H1 (cell line): ENCODE results near the gene CAMTA1. TPM values are rescaled to one million over a fixed set of nuclear protein-coding genes. Genes with fewer than 3 reads are reported as not detected.

ENCODE experiments used
- CTCF ChIA-PET: fragments of 300-600 bp; sonication (Branson Sonifier 250); formaldehyde crosslinking; loops from one replicate; lab custom pipeline; 2021; ENCODE audit not compliant: partially characterized antibody; lab: Charles Lee
- POLR2A ChIA-PET: fragments of 300-600 bp; sonication (Branson Sonifier 250); formaldehyde crosslinking; loops from one replicate; lab custom pipeline; 2021; ENCODE audit warnings: inconsistent platforms; ENCODE audit not compliant: partially characterized antibody; lab: Charles Lee
- DNase-seq, 2 experiments: peaks; one replicate each; pipeline versions ENCODE4 v3.0.0 to v3.0.0-alpha.2; 2010 to 2022; ENCODE audit warnings: low spot score in 2 of 2, low read depth in 1 of 2, mixed read lengths in 1 of 2
- FAIRE-seq: peaks from 2 replicates; lab custom pipeline; 2011; peaks lifted over from hg19 to GRCh38; lab: Jason Lieb, UNC
- H2AFZ ChIP-seq: 2 replicates; pipeline ENCODE4 v1.8.1; 2012; ENCODE audit warnings: low read length, inconsistent platforms
- H2AK5ac ChIP-seq: 2 replicates; pipeline ENCODE4 v1.6.1; 2013; ENCODE audit warnings: low read depth, low read length
- H2BK120ac ChIP-seq: replicated peaks from 2 replicates; pipeline ENCODE3; 2013; ENCODE audit warnings: low read depth, low read length, inconsistent platforms
- H2BK12ac ChIP-seq: 2 replicates; pipeline ENCODE4 v1.6.1; 2013; ENCODE audit warnings: low read depth, low read length
- H2BK15ac ChIP-seq: 2 replicates; pipeline ENCODE4 v1.6.1; 2013; ENCODE audit warnings: low read length
- H2BK20ac ChIP-seq: 2 replicates; pipeline ENCODE4 v1.6.1; 2013; ENCODE audit warnings: low read length
- H2BK5ac ChIP-seq: 2 replicates; pipeline ENCODE4 v1.6.1; 2013; ENCODE audit warnings: low read depth, low read length
- H3K14ac ChIP-seq: 2 replicates; pipeline ENCODE4 v1.6.1; 2013; ENCODE audit warnings: inconsistent platforms; ENCODE audit not compliant: insufficient read length
- H3K18ac ChIP-seq: 2 replicates; pipeline ENCODE4 v1.6.1; 2013; ENCODE audit warnings: low read length; ENCODE audit errors: extremely low read depth
- H3K23ac ChIP-seq: 2 replicates; pipeline ENCODE4 v1.6.1; 2013; ENCODE audit warnings: inconsistent platforms; ENCODE audit not compliant: insufficient read length
- H3K23me2 ChIP-seq: 2 replicates; pipeline ENCODE4 v1.6.1; 2013; ENCODE audit warnings: low read depth, low read length
- H3K27ac ChIP-seq: 2 replicates; pipeline ENCODE4 v1.6.1; 2011; ENCODE audit warnings: low read depth, low read length, inconsistent platforms
- H3K27me3 ChIP-seq, 4 experiments: replicated peaks in 1 of 4; 1 replicate in 1 of 4; 2 replicates in 3 of 4; pipeline versions ENCODE4 v1.6.1 to v1.8.1; 2011 to 2013; ENCODE audit warnings: low read length in 3 of 4, mild to moderate bottlenecking in 3 of 4, inconsistent platforms in 2 of 4, mixed read lengths in 2 of 4, moderate library complexity in 1 of 4; ENCODE audit not compliant: control insufficient read depth in 3 of 4, insufficient read depth in 3 of 4; ENCODE audit errors: extremely low read depth in 1 of 4
- H3K36me3 ChIP-seq, 4 experiments: 2 replicates each; pipeline versions ENCODE4 v1.6.1 to v1.8.1; 2011 to 2013; ENCODE audit warnings: mild to moderate bottlenecking in 4 of 4, low read length in 3 of 4, moderate library complexity in 2 of 4, control low read depth in 1 of 4, inconsistent platforms in 1 of 4; ENCODE audit not compliant: insufficient read depth in 4 of 4, control insufficient read depth in 2 of 4
- H3K4ac ChIP-seq: replicated peaks from 2 replicates; pipeline ENCODE3; 2013; ENCODE audit warnings: low read length, low read depth, mixed read lengths, inconsistent platforms; ENCODE audit not compliant: insufficient read length
- H3K4me1 ChIP-seq, 4 experiments: replicated peaks in 1 of 4; 1 replicate in 1 of 4; 2 replicates in 3 of 4; pipeline versions ENCODE4 v1.6.1 to v1.8.1; 2011 to 2013; ENCODE audit warnings: low read length in 3 of 4, inconsistent platforms in 2 of 4, mixed read lengths in 1 of 4; ENCODE audit not compliant: insufficient read depth in 4 of 4, control insufficient read depth in 3 of 4
- H3K4me2 ChIP-seq, 2 experiments: 2 replicates each; pipeline versions ENCODE4 v1.6.1 to v1.8.1; 2011 to 2013; ENCODE audit warnings: low read depth in 2 of 2, low read length in 2 of 2, control low read depth in 1 of 2, inconsistent platforms in 1 of 2, mild to moderate bottlenecking in 1 of 2; ENCODE audit not compliant: insufficient read depth in 1 of 2
- H3K4me3 ChIP-seq, 4 experiments: fragments of 200-600, 300-600 bp in 1 of 4; sonication (generic), shearing (Covaris generic), sonication (Bioruptor Twin) in 1 of 4; 2 replicates each; pipeline versions ENCODE4 v1.5.1 to v1.8.1; 2011 to 2016; ENCODE audit warnings: low read length in 4 of 4, low read depth in 3 of 4, control low read depth in 2 of 4, inconsistent platforms in 2 of 4, mild to moderate bottlenecking in 2 of 4, mixed read lengths in 1 of 4, moderate library complexity in 1 of 4; ENCODE audit not compliant: insufficient read depth in 2 of 4; ENCODE audit errors: extremely low read depth in 1 of 4
- H3K56ac ChIP-seq: replicated peaks from 2 replicates; pipeline ENCODE3; 2013; ENCODE audit warnings: low read depth, mild to moderate bottlenecking, mixed read lengths, low read length, inconsistent platforms; ENCODE audit not compliant: insufficient read length
- H3K79me1 ChIP-seq: 2 replicates; pipeline ENCODE4 v1.6.1; 2013; ENCODE audit warnings: low read depth, low read length, control low read depth
- H3K79me2 ChIP-seq, 2 experiments: 2 replicates each; pipeline versions ENCODE4 v1.6.1 to v1.8.1; 2012 to 2013; ENCODE audit warnings: low read length in 2 of 2, mild to moderate bottlenecking in 2 of 2, inconsistent platforms in 1 of 2; ENCODE audit not compliant: insufficient read depth in 2 of 2, control insufficient read depth in 1 of 2
- H3K9ac ChIP-seq, 4 experiments: replicated peaks in 1 of 4; 1 replicate in 1 of 4; 2 replicates in 3 of 4; pipeline versions ENCODE4 v1.6.1 to v1.8.1; 2011 to 2013; ENCODE audit warnings: low read depth in 3 of 4, low read length in 3 of 4, control low read depth in 2 of 4, mild to moderate bottlenecking in 2 of 4, moderate library complexity in 2 of 4, inconsistent platforms in 1 of 4; ENCODE audit errors: extremely low read depth in 1 of 4
- H3K9me3 ChIP-seq, 2 experiments: 2 replicates each; pipeline versions ENCODE4 v1.6.1 to v1.8.1; 2012 to 2013; ENCODE audit warnings: mild to moderate bottlenecking in 2 of 2, moderate library complexity in 2 of 2, control low read depth in 1 of 2, inconsistent platforms in 1 of 2, low read depth in 1 of 2, low read length in 1 of 2, mixed read lengths in 1 of 2; ENCODE audit not compliant: insufficient read depth in 2 of 2
- H4K20me1 ChIP-seq, 2 experiments: replicated peaks in 1 of 2; 2 replicates each; pipeline versions ENCODE3 to v1.8.1; 2011 to 2013; ENCODE audit warnings: inconsistent platforms in 2 of 2, low read length in 2 of 2, mild to moderate bottlenecking in 1 of 2; ENCODE audit not compliant: insufficient read depth in 2 of 2, control insufficient read depth in 1 of 2
- H4K5ac ChIP-seq: 2 replicates; pipeline ENCODE4 v1.6.1; 2013; ENCODE audit warnings: low read length, low read depth, mixed read lengths, inconsistent platforms; ENCODE audit not compliant: insufficient read length
- H4K8ac ChIP-seq: 2 replicates; pipeline ENCODE4 v1.8.0; 2013; ENCODE audit warnings: mild to moderate bottlenecking, moderate library complexity, low read length, inconsistent platforms; ENCODE audit not compliant: insufficient read depth; ENCODE audit errors: extremely low read depth
- H4K91ac ChIP-seq: replicated peaks from 2 replicates; pipeline ENCODE3; 2013; ENCODE audit warnings: low read length, mixed read lengths, inconsistent platforms; ENCODE audit not compliant: insufficient read length
- ASH2L ChIP-seq: fragments of 200-600, 300-600 bp; sonication (generic); IDR thresholded peaks from one replicate; pipeline ENCODE4 v1.7.1; 2017; ENCODE audit warnings: low read length
- BACH1 ChIP-seq: IDR thresholded peaks from 2 replicates; pipeline ENCODE4 v1.6.1; 2012; ENCODE audit warnings: low read length, improper control_type of control experiment
- KDM1A ChIP-seq: fragments of 200-600, 300-600 bp; sonication (generic); IDR thresholded peaks from 2 replicates; pipeline ENCODE4 v1.7.1; 2016; ENCODE audit warnings: mild to moderate bottlenecking, low read length, borderline replicate concordance
- POU5F1 ChIP-seq: IDR thresholded peaks from 2 replicates; pipeline ENCODE4 v1.6.1; 2011; ENCODE audit warnings: low read depth, mild to moderate bottlenecking, low read length, moderate library complexity
- SIRT6 ChIP-seq: IDR thresholded peaks from one replicate; pipeline ENCODE4 v1.7.1; 2012; ENCODE audit warnings: low read length, inconsistent platforms
- SP2 ChIP-seq: IDR thresholded peaks from 2 replicates; pipeline ENCODE4 v1.6.1; 2012; ENCODE audit warnings: mild to moderate bottlenecking, low read length, inconsistent platforms
- WGBS, 2 experiments: shearing (Covaris generic) in 1 of 2; methylation state at CpG; one replicate each; pipeline versions ENCODE4 v1.1.6 to v1.1.7; 2013 to 2015; ENCODE audit warnings: low lambda C conversion rate in 2 of 2, mixed read lengths in 2 of 2, inconsistent platforms in 1 of 2, low coverage in 1 of 2, missing lambda C conversion rate in 1 of 2; ENCODE audit not compliant: insufficient replicate concordance in 2 of 2, insufficient coverage in 1 of 2, insufficient read length in 1 of 2; ENCODE audit errors: extremely low coverage in 1 of 2, missing lambda C conversion rate in 1 of 2; 5-methylcytosine and 5-hydroxymethylcytosine counted together
- polyA plus RNA-seq, 7 experiments: library from polyadenylated mRNA; depleted of rRNA in 3 of 7; stranded (reverse) in 5 of 7; unstranded in 2 of 7; fragments of >200 nt in 5 of 7; fragments of 200-250 nt in 2 of 7; gene quantifications; 1 replicate in 5 of 7; 2 replicates in 1 of 7; 4 replicates in 1 of 7; pipeline versions ENCODE4 v1.2.1 to v1.2.3, GENCODE V29; 2011 to 2013; ENCODE audit warnings: missing spikeins in 2 of 7, mixed read lengths in 2 of 7
- total RNA-seq: library from RNA; stranded (reverse); fragmentation: NEBNext Ultra II Directional; extraction: Animal tissue kit (Norgen Biotek cat#: 25700); gene quantifications from 2 replicates; pipeline ENCODE4 v1.2.1, GENCODE V29; 2021
- TF ChIP-seq, protein P1 (sequence below): IDR thresholded peaks from 2 replicates; pipeline ENCODE4 v1.6.1; 2011; ENCODE audit warnings: low read length, improper control_type of control experiment
- TF ChIP-seq, protein P2 (sequence below), 3 experiments: IDR thresholded peaks; 1 replicate in 2 of 3; 2 replicates in 1 of 3; pipeline versions ENCODE4 v1.5.1 to v1.6.1; 2011; ENCODE audit warnings: low read length in 3 of 3, mild to moderate bottlenecking in 3 of 3, inconsistent platforms in 2 of 3, low read depth in 1 of 3, moderate library complexity in 1 of 3; ENCODE audit not compliant: insufficient read depth in 1 of 3; ENCODE audit errors: control extremely low read depth in 1 of 3
- TF ChIP-seq, protein P3 (sequence below): IDR thresholded peaks from 2 replicates; pipeline ENCODE4 v1.6.1; 2012; ENCODE audit warnings: low read length, inconsistent platforms

Gene CAMTA1
- total and polyA plus RNA-seq, 2 of the 8 experiments (the other 6 are each of a cell fraction or from before 2014, with no cell fraction given), result 65.0 to 119 TPM

DNA sequence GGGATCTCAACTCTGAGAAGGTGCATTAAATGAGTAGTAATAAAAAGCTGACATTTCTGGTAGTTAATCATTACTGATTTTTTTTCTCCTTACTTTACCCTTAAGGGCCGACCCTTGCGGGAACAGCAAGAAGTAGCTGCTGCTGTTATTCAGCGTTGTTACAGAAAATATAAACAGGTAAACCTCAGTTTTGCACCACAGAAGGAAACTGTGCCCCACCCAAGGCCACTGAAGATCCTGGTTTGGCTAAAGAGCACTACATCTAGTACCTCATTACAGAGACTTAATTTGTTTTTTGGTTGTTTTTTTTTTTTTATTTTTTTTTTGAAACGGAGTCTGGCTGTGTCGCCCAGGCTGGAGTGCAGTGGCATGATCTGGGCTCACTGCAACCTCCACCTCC lies 962.4 kb downstream of the CAMTA1 start:
- no peak overlapping the region for H2AK5ac ChIP-seq
- DNase-seq (peak in 1 of 2 experiments; percentile 2), FAIRE-seq (no peak)
- H3K4me3 ChIP-seq, result no peak overlapping the region
- H3K14ac ChIP-seq, result no peak overlapping the region
- no peak overlapping the region for H4K5ac ChIP-seq
- CTCF ChIA-PET, result interaction anchor here (1.4 to 11.7 kb wide), 2 partner anchors 8 to 79 kb away, joined by 4 to 554 read pairs; no protein-coding TSS in a partner anchor
- no peak overlapping the region for H3K4ac ChIP-seq
- H2BK15ac ChIP-seq, result no peak overlapping the region
- no peak overlapping the region for H4K8ac ChIP-seq
- no peak overlapping the region for H3K4me2 ChIP-seq
- POLR2A ChIA-PET, result no interaction called here
- H3K27me3 ChIP-seq, result no peaks in the 10 kb centered on the region
- H3K79me1 ChIP-seq, result no peaks in the 10 kb centered on the region
- H3K27ac ChIP-seq, result no peak overlapping the region
- peaks cover 2 to 7% (median 4%) of the 10 kb centered on the region in 4 experiments; a peak in 5 of 7 replicates for H3K4me1 ChIP-seq
- H2BK12ac ChIP-seq, result no peak overlapping the region
- no peak overlapping the region for H3K18ac ChIP-seq
- H3K56ac ChIP-seq, result no peak overlapping the region
- no peaks in the 10 kb centered on the region for H3K79me2 ChIP-seq
- H2BK120ac ChIP-seq, result no peak overlapping the region
- WGBS, 2 experiments, result 91% methylated on average over 5 of the region's 5 CpGs; no CpG with 5 or more reads in 1 of the 2 experiments
- no peaks in the 10 kb centered on the region; the same call in 1 of the 2 replicates for H3K23me2 ChIP-seq
- no peak overlapping the region for H4K91ac ChIP-seq
- no peak overlapping the region for H2AFZ ChIP-seq
- no peak overlapping the region for H2BK20ac ChIP-seq
- H3K23ac ChIP-seq, result no peak overlapping the region
- H2BK5ac ChIP-seq, result no peak overlapping the region
- peaks cover 0 to 3% (median 0%) of the 10 kb centered on the region in 4 experiments; a peak in 1 of 8 replicates for H3K36me3 ChIP-seq
- no peaks in the 10 kb centered on the region for H3K9me3 ChIP-seq
- no peaks in the 10 kb centered on the region for H4K20me1 ChIP-seq
- no peak overlapping the region for H3K9ac ChIP-seq
- TF ChIP-seq SP2 (no peak), BACH1 (no peak), KDM1A (no peak), POU5F1 (no peak), SIRT6 (no peak), ASH2L (no peak)
- TF ChIP-seq, protein P1, sequence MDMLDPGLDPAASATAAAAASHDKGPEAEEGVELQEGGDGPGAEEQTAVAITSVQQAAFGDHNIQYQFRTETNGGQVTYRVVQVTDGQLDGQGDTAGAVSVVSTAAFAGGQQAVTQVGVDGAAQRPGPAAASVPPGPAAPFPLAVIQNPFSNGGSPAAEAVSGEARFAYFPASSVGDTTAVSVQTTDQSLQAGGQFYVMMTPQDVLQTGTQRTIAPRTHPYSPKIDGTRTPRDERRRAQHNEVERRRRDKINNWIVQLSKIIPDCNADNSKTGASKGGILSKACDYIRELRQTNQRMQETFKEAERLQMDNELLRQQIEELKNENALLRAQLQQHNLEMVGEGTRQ, result no peak
- TF ChIP-seq, protein P2, sequence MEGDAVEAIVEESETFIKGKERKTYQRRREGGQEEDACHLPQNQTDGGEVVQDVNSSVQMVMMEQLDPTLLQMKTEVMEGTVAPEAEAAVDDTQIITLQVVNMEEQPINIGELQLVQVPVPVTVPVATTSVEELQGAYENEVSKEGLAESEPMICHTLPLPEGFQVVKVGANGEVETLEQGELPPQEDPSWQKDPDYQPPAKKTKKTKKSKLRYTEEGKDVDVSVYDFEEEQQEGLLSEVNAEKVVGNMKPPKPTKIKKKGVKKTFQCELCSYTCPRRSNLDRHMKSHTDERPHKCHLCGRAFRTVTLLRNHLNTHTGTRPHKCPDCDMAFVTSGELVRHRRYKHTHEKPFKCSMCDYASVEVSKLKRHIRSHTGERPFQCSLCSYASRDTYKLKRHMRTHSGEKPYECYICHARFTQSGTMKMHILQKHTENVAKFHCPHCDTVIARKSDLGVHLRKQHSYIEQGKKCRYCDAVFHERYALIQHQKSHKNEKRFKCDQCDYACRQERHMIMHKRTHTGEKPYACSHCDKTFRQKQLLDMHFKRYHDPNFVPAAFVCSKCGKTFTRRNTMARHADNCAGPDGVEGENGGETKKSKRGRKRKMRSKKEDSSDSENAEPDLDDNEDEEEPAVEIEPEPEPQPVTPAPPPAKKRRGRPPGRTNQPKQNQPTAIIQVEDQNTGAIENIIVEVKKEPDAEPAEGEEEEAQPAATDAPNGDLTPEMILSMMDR (IDR thresholded peaks at IDR 0.05; ENCODE audit: control extremely low read depth in 1 of 3, insufficient read depth in 1 of 3, low read depth in 1 of 3, low read length in 3 of 3), result no peak
- TF ChIP-seq, protein P3, sequence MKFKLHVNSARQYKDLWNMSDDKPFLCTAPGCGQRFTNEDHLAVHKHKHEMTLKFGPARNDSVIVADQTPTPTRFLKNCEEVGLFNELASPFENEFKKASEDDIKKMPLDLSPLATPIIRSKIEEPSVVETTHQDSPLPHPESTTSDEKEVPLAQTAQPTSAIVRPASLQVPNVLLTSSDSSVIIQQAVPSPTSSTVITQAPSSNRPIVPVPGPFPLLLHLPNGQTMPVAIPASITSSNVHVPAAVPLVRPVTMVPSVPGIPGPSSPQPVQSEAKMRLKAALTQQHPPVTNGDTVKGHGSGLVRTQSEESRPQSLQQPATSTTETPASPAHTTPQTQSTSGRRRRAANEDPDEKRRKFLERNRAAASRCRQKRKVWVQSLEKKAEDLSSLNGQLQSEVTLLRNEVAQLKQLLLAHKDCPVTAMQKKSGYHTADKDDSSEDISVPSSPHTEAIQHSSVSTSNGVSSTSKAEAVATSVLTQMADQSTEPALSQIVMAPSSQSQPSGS, result no peak
